Type B pancreatic cell (in vitro differentiated cells): ENCODE measurements around the gene TECPR2. TPM values are rescaled to one million over a fixed set of nuclear protein-coding genes. Genes with fewer than 3 reads are reported as not detected.

Experiments used
- DNase-seq: peaks from one replicate; pipeline ENCODE4 v3.0.0; 2021; ENCODE audit warnings: mixed read lengths; ENCODE audit not compliant: unreplicated experiment; ENCODE audit errors: extremely low spot score
- H3K27ac Mint-ChIP-seq: 2 replicates; pipeline ENCODE4 v1.8.0; 2021; ENCODE audit warnings: mild to moderate bottlenecking, mixed read lengths
- H3K27me3 Mint-ChIP-seq: 2 replicates; pipeline ENCODE4 v1.8.0; 2021; ENCODE audit warnings: mixed read lengths
- H3K36me3 Mint-ChIP-seq: 2 replicates; pipeline ENCODE4 v1.8.0; 2021; ENCODE audit warnings: mixed read lengths
- H3K4me1 Mint-ChIP-seq: one replicate; pipeline ENCODE4 v1.8.0; 2021; ENCODE audit warnings: mixed read lengths; ENCODE audit not compliant: unreplicated experiment
- H3K4me3 Mint-ChIP-seq: 2 replicates; pipeline ENCODE4 v1.8.0; 2021; ENCODE audit warnings: mild to moderate bottlenecking, mixed read lengths
- H3K9me3 Mint-ChIP-seq: 2 replicates; pipeline ENCODE4 v1.8.0; 2021; ENCODE audit warnings: mixed read lengths
- CTCF ChIP-seq: fragments of 200-600 bp; sonication (generic); conservative IDR thresholded peaks from 2 replicates; pipeline ENCODE4 v1.5.0; 2021; ENCODE audit warnings: antibody characterized with exemption, mild to moderate bottlenecking
- total RNA-seq: library from RNA; stranded (reverse); gene quantifications from 2 replicates; pipeline ENCODE4 v1.2.1, GENCODE V29; 2021; ENCODE audit warnings: low replicate concordance

The TECPR2 gene
- total RNA-seq, 1 donor from 2014 or later: 25.5 TPM

GRCh38 chr14:102451064-102451352 is 88.3 kb downstream of the TECPR2 start:
- Mint-ChIP-seq H3K9me3 (no peaks in the 10 kb centered on the region), H3K36me3 (peaks cover 3% of the 10 kb centered on the region), H3K4me1 (no peaks in the 10 kb centered on the region), H3K4me3 (no peak overlapping the region), H3K27me3 (no peaks in the 10 kb centered on the region), H3K27ac (no peak overlapping the region)
- no peak for TF ChIP-seq CTCF
- no peak for DNase-seq

- H3K27me3 Mint-ChIP-seq: no peaks in the 10 kb centered on the region
- no peak for TF ChIP-seq CTCF
- no peaks in the 10 kb centered on the region for H3K9me3 Mint-ChIP-seq
- H3K27ac Mint-ChIP-seq: no peak overlapping the region
- no peaks in the 10 kb centered on the region for H3K4me1 Mint-ChIP-seq
- no peak overlapping the region for H3K4me3 Mint-ChIP-seq
- peaks cover 3% of the 10 kb centered on the region for H3K36me3 Mint-ChIP-seq
- DNase-seq: no peak
Measured at GRCh38 chr14:102452302-102452701, 89.6 kb downstream of the TECPR2 start.

- Mint-ChIP-seq H3K4me3 (no peak overlapping the region), H3K9me3 (no peaks in the 10 kb centered on the region), H3K4me1 (no peaks in the 10 kb centered on the region), H3K36me3 (peaks cover 3% of the 10 kb centered on the region), H3K27me3 (no peaks in the 10 kb centered on the region), H3K27ac (no peak overlapping the region)
- no peak for TF ChIP-seq CTCF
- DNase-seq: no peak
Measured at GRCh38 chr14:102454711-102455110, 92.0 kb downstream of the TECPR2 start.

- Mint-ChIP-seq H3K27me3 (no peaks in the 10 kb centered on the region), H3K9me3 (no peaks in the 10 kb centered on the region), H3K36me3 (peaks cover under 1% of the 10 kb centered on the region), H3K4me1 (no peaks in the 10 kb centered on the region), H3K27ac (no peak overlapping the region), H3K4me3 (no peak overlapping the region)
- no peak for TF ChIP-seq CTCF
- DNase-seq: no peak
Measured at GRCh38 chr14:102457509-102457908, 94.8 kb downstream of the TECPR2 start.

- Mint-ChIP-seq H3K4me3 (no peak overlapping the region), H3K36me3 (peaks cover 16% of the 10 kb centered on the region), H3K4me1 (no peaks in the 10 kb centered on the region), H3K27ac (no peak overlapping the region), H3K27me3 (no peaks in the 10 kb centered on the region), H3K9me3 (no peaks in the 10 kb centered on the region)
- DNase-seq: no peak
- no peak for TF ChIP-seq CTCF
Measured at GRCh38 chr14:102461490-102462338, 99.0 kb downstream of the TECPR2 start.

GRCh38 chr14:102462391-102462790 is 99.7 kb downstream of the TECPR2 start:
- no peaks in the 10 kb centered on the region for H3K9me3 Mint-ChIP-seq
- no peak for TF ChIP-seq CTCF
- H3K4me1 Mint-ChIP-seq: no peaks in the 10 kb centered on the region
- H3K36me3 Mint-ChIP-seq: peaks cover 20% of the 10 kb centered on the region
- no peaks in the 10 kb centered on the region for H3K27me3 Mint-ChIP-seq
- no peak for DNase-seq
- no peak overlapping the region for H3K27ac Mint-ChIP-seq
- H3K4me3 Mint-ChIP-seq: no peak overlapping the region
